ENCODE measurements around the gene HPS4.

The HPS4 gene

DNA sequence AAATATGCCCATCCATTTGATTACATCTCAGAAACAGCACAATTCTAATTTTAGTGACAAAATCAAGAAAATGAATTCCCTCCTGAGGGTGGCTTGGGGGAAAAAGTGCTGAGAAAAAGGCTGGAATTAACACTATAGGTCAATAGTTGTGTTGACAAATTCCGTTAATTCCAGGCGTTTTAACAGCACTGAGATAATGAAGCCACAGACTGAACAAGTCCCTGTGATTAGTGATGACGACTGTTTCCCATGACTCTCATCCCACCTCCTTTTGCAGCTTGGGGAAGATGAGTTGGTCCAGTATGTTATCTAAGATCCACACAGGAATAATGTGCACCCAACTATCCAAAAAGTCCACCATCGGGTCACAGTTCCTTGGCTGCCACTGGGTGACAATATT lies 12.9 kb upstream of the HPS4 start:
- TF ChIP-seq CTCF (IDR thresholded peaks at IDR 0.05) = no peak
- Histone ChIP-seq H3K4me3 (no peak overlapping the region), H3K27ac (no peak overlapping the region)
- no peak for DNase-seq (ENCODE audit: low spot score)

DNA sequence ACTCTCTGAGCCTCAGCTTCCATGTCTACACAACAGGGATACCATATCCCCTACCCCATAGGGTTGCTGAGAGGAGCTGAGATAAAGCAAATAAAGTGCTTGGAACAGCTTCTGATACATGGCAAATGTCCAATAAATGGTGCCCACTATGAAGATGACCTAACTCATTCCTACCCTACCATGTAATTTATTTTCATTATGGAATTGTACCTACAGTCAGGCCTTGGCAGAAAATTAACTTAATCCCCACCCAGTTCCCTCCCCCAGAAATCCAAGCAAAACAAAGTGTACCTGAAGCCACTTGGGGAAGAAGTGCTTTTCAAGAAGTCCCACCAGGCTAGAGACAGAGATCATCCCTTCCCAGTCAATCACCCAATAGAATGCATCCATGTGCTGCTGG lies 10.9 kb upstream of the HPS4 start:
- Histone ChIP-seq H3K27ac (no peak overlapping the region), H3K4me3 (no peak overlapping the region)
- DNase-seq (ENCODE audit: low spot score) = no peak
- TF ChIP-seq CTCF (IDR thresholded peaks at IDR 0.05) = no peak

- TF ChIP-seq CTCF (IDR thresholded peaks at IDR 0.05) = no peak
- DNase-seq (ENCODE audit: low spot score) = no peak
- Histone ChIP-seq H3K27ac (no peak overlapping the region), H3K4me3 (no peak overlapping the region)
These were observed 8.6 kb upstream of the HPS4 start for GRCh38 chr22:26492220-26492619.

GRCh38 chr22:26489447-26490036 lies 6.0 kb upstream of the HPS4 start:
- no peak overlapping the region for H3K4me3 ChIP-seq
- no peak for TF ChIP-seq CTCF (IDR thresholded peaks at IDR 0.05)
- DNase-seq (ENCODE audit: low spot score) = no peak
- H3K27ac ChIP-seq = no peak overlapping the region

- Histone ChIP-seq H3K27ac (no peak overlapping the region), H3K4me3 (no peak overlapping the region)
- no peak for DNase-seq (ENCODE audit: low spot score)
- TF ChIP-seq CTCF (IDR thresholded peaks at IDR 0.05) = no peak
These were observed 4.4 kb upstream of the HPS4 start for GRCh38 chr22:26487996-26488395.

GRCh38 chr22:26486394-26486793 lies 2.8 kb upstream of the HPS4 start:
- no peak for DNase-seq (ENCODE audit: low spot score)
- no peak for TF ChIP-seq CTCF (IDR thresholded peaks at IDR 0.05)
- Histone ChIP-seq H3K27ac (no peak overlapping the region), H3K4me3 (no peak overlapping the region)

GRCh38 chr22:26485806-26486390 lies 2.3 kb upstream of the HPS4 start:
- no peak for TF ChIP-seq CTCF (IDR thresholded peaks at IDR 0.05)
- no peak overlapping the region for H3K27ac ChIP-seq
- H3K4me3 ChIP-seq = no peak overlapping the region
- no peak for DNase-seq (ENCODE audit: low spot score)

Data from coronary artery (tissue), 2 donors.